T-helper 22 cell (primary cell): ENCODE data around the gene FOXO6.

ENCODE experiments used
- DNase-seq: peaks from one replicate; pipeline ENCODE4 v3.0.0-alpha.2; 2020; ENCODE audit warnings: low read depth

Gene FOXO6

DNA sequence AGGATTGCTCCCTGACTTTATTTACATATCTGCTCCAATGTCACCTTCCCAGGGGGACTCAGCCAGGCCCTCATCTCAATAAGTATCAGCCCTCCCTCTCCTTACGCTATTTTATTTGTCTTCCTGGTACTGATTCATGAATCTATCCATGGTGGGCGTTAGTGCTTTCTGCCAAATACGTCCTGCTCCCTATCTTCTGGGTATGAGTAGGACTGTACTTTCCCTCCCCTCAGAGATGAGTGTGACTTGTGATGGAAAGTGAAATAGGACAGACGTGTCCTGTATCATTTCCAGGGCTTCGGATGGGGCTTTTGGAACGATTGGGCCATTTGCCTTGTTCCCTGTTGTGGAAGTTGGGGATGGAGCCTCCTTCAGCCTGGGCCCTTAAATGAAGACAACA is 47.5 kb downstream of the FOXO6 start:
- DNase-seq = no peak

GRCh38 chr1:41409825-41410224 is 48.6 kb downstream of the FOXO6 start:
- no peak for DNase-seq

DNA sequence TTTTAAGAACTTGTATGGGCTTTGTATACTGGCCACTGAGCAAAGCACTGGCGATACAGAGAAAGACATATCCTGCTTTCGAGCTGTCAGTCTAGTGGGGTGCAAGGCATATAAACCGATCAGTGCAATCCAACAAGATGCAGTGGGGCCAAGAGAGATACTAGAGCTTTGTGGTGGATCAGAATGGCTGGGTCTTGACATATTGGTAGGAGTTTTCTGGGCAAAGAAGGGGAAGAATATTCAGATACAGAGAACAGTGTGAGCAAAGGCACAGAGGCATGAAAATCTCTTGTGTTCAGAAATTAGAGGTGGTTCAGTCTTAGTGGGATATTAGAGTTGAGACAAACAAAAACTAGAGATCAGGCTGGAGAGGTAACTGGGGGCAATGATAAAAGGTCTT is 49.2 kb downstream of the FOXO6 start:
- DNase-seq = no peak

GRCh38 chr1:41411229-41411628 is 50.0 kb downstream of the FOXO6 start:
- DNase-seq = no peak

GRCh38 chr1:41412748-41413147 is 51.5 kb downstream of the FOXO6 start:
- no peak for DNase-seq

GRCh38 chr1:41413748-41414281 is 52.6 kb downstream of the FOXO6 start:
- DNase-seq = no peak

DNA sequence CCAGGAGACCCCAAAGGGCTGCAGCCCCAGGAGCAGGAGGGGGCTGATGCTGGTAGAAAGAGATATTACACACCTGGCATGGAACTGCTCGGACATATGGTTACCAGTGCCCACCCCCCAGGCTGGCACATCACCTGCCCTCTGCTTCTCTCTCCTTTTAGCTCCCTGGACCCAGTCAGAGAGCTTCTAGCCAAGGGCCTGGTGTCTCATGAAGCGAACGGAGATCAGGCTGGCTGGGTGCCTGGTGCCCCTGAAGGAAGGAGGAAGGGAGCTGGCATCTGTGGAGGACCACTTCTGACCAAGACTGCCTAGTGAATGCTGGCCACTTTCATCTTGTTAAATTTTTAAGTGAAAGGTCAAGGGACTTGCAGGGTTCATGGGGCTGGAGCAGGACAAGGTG is 53.1 kb downstream of the FOXO6 start:
- no peak for DNase-seq

DNA sequence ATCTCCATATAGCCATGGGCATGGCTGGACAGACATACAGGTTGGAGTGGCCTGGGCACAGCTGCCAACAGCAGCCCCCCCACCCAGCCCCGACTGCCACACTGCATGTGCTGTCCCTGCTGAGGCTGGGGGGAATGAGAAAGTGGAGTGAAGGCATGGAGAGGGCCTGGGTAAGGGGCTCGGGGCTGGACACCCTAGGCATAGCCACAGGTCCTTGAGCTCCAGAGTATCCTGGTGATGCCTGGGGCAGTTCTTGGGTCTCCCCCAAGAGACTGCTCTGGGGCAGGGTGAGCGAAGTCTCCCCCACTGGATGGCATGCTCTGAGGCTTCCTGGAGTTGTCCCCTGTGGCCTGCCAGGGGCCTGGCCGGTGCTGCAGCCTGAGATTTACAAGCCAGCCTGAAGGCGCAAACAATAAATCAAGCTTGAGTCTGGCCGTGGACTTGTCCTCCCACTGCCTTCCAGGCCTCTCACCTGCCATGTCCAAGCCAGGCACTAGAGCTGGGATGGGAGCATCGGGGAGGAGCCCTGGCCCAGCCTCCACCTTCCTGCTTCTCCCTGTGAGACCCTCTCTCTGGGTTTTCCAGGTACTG is 53.6 kb downstream of the FOXO6 start:
- no peak for DNase-seq

- no peak for DNase-seq
Observed at GRCh38 chr1:41416081-41416480, 54.8 kb downstream of the FOXO6 start.

DNA sequence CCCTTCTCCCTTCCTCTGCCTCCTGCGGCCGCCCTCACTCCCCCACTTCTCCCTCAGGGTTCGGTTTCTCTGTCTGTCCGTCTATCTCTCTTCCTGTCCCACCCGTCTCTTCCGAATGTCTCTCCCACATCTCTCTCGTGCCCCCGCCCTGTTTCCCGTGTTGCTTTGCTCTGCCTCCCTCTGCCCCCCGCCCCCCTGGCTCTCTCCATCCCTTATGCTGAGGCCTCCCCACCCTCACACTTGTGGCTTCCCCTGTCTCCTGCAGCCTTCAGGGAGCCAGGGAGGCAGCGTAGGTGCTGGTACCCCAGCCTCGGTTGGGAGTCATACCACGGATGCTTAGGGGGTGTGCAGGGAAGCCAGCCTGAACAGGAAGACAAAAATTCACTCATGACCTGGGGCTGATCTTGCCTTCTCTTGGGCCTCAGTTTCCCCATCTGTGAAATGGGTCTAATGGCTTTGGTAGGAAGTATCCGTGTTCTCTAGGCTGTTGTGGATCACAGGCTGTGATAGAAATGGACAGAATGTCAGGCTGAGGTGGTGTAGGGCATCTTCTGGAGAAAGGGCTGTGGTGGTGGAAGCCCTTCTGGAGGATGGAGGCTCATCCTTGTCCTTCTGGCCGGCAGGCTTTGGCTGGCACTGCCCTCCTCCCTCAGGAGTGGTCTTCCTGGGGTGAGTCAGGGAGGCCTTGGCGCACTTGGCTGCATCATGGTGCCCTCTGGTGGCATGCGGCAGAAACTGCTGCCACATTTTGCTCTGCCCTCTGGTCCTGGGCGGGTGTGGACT is 55.5 kb downstream of the FOXO6 start:
- no peak for DNase-seq

- DNase-seq = no peak
Observed at GRCh38 chr1:41417335-41417682, 56.1 kb downstream of the FOXO6 start.

GRCh38 chr1:41417746-41418145 is 56.5 kb downstream of the FOXO6 start:
- no peak for DNase-seq

- DNase-seq = no peak
Observed at GRCh38 chr1:41418857-41419583, 57.8 kb downstream of the FOXO6 start.

DNA sequence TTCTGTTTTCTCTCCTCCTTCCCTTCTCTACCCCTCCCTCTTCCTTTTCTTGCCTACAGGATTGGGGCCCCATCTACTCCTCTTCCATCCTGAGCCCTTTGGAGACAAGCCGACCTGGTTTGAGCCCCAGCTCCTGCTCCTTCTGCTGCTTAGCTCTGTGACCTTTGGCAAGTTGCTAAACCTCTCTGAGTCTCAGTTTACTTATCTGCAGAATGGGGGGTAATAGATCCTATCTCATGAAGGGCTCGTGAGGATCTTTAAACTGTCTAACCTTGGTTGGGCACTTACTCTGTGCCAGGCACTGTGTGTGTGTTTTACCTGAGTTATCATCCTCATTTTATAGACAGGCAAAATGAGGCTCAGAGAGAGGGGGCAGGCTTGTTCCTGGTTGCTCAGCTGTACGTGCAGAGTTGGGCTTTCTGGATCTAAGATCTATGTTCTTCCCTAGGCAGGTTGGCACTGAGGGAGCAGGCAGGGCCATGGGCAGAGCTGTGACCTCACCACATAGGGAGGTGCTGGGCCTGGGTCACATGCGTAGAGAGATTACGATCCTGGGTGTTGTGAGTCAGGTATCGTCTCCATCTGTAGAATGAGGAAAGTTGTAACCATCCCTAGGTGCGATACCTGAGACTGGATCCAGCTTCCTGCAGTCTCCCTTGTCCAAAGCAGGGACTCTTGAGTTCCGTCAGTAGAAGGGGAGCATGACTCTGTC is 58.5 kb downstream of the FOXO6 start:
- DNase-seq = no peak

GRCh38 chr1:41420351-41420750 is 59.1 kb downstream of the FOXO6 start:
- DNase-seq = no peak

GRCh38 chr1:41420860-41421259 is 59.6 kb downstream of the FOXO6 start:
- DNase-seq = no peak

GRCh38 chr1:41422306-41422705 is 61.1 kb downstream of the FOXO6 start:
- DNase-seq = no peak

DNA sequence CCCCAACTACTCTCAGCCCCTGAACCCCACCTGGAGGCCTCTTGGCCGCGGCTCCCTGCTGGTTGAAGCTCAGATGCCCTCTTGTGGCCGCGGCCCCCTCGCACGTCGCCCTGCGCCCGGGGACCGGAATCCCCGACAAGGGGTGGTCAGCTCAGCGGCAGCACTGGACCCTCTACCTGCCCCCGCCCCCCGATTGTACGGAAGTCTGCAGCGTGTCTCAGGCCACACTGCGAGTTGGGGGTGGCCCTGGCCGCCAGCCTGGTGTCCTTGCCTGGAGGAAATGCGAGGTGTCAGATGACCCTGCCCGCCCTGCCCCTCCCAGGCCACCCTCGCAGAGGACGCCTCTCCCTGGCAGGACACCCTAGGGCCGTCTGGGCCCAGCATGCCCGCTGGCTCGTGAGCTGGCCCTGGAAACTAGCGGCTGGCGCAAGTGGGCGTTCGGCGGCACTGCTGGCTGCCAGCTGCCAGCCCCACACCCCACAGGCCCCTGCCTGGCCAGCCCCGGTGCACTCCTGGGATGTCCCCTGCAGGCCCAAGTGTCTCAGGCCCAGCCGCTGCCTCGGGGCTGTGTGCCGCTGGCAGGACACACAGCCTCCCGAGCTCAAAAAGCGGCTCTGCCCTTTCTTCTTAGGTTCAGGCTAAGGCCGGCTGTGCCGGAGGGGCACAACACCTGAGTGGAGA is 62.4 kb downstream of the FOXO6 start:
- no peak for DNase-seq

DNA sequence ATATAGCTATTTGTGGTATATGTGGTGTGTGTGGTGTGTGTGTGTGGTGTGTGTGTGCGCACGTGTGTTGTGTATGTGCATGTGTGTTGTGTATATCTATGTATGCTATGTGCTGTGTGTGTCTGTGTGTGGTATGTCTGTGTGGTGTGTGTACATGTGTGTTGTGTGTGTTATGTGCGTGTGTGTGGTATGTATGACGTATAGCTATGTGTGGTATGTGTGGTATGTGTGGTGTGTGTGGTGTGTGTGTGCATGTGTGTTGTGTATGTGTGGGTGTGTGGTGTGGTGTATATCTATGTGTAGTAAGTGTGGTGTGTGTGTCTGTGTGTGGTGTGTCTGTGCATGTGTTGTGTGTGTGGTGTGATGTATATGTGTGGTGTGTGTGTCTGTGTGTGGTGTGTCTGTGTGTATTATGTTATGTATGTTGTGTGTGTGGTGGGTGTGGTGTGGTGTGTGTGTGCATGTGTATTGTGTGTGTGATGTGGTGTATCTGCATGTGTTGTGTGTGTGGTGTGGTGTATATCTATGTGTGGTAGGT is 63.4 kb downstream of the FOXO6 start:
- no peak for DNase-seq

- DNase-seq = no peak
Observed at GRCh38 chr1:41425369-41425768, 64.1 kb downstream of the FOXO6 start.

DNA sequence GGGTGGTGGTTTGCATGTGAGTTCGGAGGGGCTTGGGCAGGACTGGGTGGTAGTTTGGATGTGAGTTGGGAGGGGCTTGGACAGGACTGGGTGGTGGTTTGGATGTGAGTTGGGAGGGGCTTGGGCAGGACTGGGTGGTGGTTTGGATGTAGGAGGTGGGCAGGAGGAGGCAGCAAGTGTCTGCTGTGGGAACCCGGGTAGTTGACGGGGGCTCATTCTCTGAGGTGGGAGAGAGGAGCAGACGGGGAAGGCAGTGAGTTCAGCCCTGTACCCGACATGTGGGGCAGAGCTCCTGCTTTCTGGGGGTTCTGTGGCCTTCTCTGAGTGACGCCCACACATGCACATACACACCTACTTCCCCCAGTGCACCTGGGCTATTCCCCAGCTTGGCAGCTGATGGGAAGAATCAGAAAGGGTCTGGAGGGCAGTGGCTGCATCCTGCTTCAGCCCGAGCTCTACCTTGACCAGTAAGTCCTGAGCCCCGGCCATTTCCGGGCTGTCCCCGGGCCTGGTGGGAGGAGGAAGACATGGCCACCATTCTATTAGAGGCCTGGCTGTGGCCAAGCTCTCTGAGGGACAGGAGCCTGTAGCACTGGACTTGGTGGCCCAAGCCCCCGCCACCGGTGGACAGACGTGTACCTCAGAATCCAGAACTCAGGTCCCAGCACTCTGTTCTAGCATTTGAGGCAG is 65.1 kb downstream of the FOXO6 start:
- DNase-seq = no peak
